GM13977 (cell line): ENCODE measurements around the gene SYNGR3.
"Not testable (repeated sequence)": the region's sequence is repeated elsewhere in the genome, so short reads cannot be mapped to it uniquely, and the experiment has no call there.

Source experiments
- DNase-seq: peaks from one replicate; pipeline ENCODE4 v3.0.0; 2012; ENCODE audit warnings: low spot score
- CTCF ChIP-seq: IDR thresholded peaks from 2 replicates; pipeline ENCODE4 v1.5.1; 2012; ENCODE audit warnings: mild to moderate bottlenecking, control low read depth; ENCODE audit not compliant: insufficient read depth; ENCODE audit errors: extremely low read depth, missing control alignments
- in situ Hi-C: fragments of 300-500 bp; cut with MboI; formaldehyde crosslinking; loops from one replicate; pipeline ENCODE4 v1.12.0; 2022; ENCODE audit warnings: low sequenced_read_pairs, low pct_unique_long_range_greater_than_20kb, mixed read lengths, inconsistent platforms; ENCODE audit not compliant: unreplicated experiment

Gene SYNGR3

GRCh38 chr16:2032285-2033056, 42.7 kb downstream of the SYNGR3 start:
- TF ChIP-seq CTCF: no peak
- in situ Hi-C loops: no loop called here
- DNase-seq: no peak

GRCh38 chr16:2033057-2033908, 43.5 kb downstream of the SYNGR3 start:
- no peak for DNase-seq
- in situ Hi-C loops: no loop called here
- no peak for TF ChIP-seq CTCF

- in situ Hi-C loops, DNase-seq: not testable (repeated sequence)
Measured at GRCh38 chr16:2033909-2034695, 44.3 kb downstream of the SYNGR3 start.

GRCh38 chr16:2034696-2035430, 45.1 kb downstream of the SYNGR3 start:
- no peak for DNase-seq
- in situ Hi-C loops: no loop called here
- TF ChIP-seq CTCF: no peak

- no peak for DNase-seq
- in situ Hi-C loops: no loop called here
- TF ChIP-seq CTCF: no peak
Measured at GRCh38 chr16:2035431-2036199, 45.8 kb downstream of the SYNGR3 start.

GRCh38 chr16:2036200-2036966, 46.6 kb downstream of the SYNGR3 start:
- DNase-seq: no peak
- TF ChIP-seq CTCF: no peak
- in situ Hi-C loops: no loop called here
